MCF 10A (cell line): ENCODE measurements around the gene YBX2. TPM values are rescaled to one million over a fixed set of nuclear protein-coding genes. Genes with fewer than 3 reads are reported as not detected.
"Not testable (repeated sequence)": the region's sequence is repeated elsewhere in the genome, so short reads cannot be mapped to it uniquely, and the experiment has no call there.

Experiments used
- BruUV-seq: library from RNA; stranded (reverse); fragments of 400-500 nt; replicated peaks from 2 replicates; lab custom pipeline; 2021; lab: Mats Ljungman, UMichigan
- CTCF ChIA-PET: fragments of 300-600 bp; sonication (Branson Sonifier 250); formaldehyde crosslinking; extraction: SDS; loops from one replicate; lab custom pipeline; 2021; ENCODE audit warnings: antibody characterized with exemption, inconsistent platforms; lab: Yijun Ruan, JAX
- POLR2A ChIA-PET: fragments of 300-600, 350-650 bp; sonication (Branson Sonifier 250); formaldehyde crosslinking; extraction: SDS; loops from one replicate; lab custom pipeline; 2020; ENCODE audit warnings: antibody characterized with exemption, inconsistent platforms; lab: Yijun Ruan, JAX
- DNase-seq: peaks from one replicate; pipeline ENCODE4 v3.0.0-alpha.2; 2018; ENCODE audit not compliant: unreplicated experiment
- H3K27ac Mint-ChIP-seq: one replicate; pipeline ENCODE4 v1.8.0; 2022; ENCODE audit warnings: mild to moderate bottlenecking, low read depth, mixed read lengths; ENCODE audit not compliant: unreplicated experiment
- H3K27me3 Mint-ChIP-seq: one replicate; pipeline ENCODE4 v1.8.0; 2022; ENCODE audit warnings: mixed read lengths; ENCODE audit not compliant: insufficient read depth, unreplicated experiment
- H3K36me3 Mint-ChIP-seq: one replicate; pipeline ENCODE4 v1.8.0; 2022; ENCODE audit warnings: mild to moderate bottlenecking, moderate library complexity, mixed read lengths; ENCODE audit not compliant: insufficient read depth, unreplicated experiment
- H3K4me1 Mint-ChIP-seq: one replicate; pipeline ENCODE4 v1.8.0; 2022; ENCODE audit warnings: mixed read lengths; ENCODE audit not compliant: insufficient read depth, unreplicated experiment
- H3K4me3 Mint-ChIP-seq: one replicate; pipeline ENCODE4 v1.8.0; 2022; ENCODE audit warnings: mild to moderate bottlenecking, moderate library complexity, mixed read lengths; ENCODE audit not compliant: unreplicated experiment
- H3K9me3 Mint-ChIP-seq: one replicate; pipeline ENCODE4 v1.8.0; 2022; ENCODE audit warnings: mixed read lengths; ENCODE audit not compliant: unreplicated experiment
- intact Hi-C: fragments of 100-400 bp; cut with micrococcal nuclease; formaldehyde crosslinking; loops from 2 replicates; pipeline ENCODE4 v1.14.1; 2022
- total RNA-seq: library from RNA; stranded (reverse); gene quantifications from 2 replicates; pipeline ENCODE4 v1.2.3, GENCODE V29; 2022
- TF ChIP-seq, protein P1 (sequence below): fragments of 200-600 bp; IDR thresholded peaks from one replicate; pipeline ENCODE4 v1.8.0; 2022; ENCODE audit warnings: antibody characterized with exemption, mild to moderate bottlenecking; ENCODE audit not compliant: unreplicated experiment

YBX2 gene
- total RNA-seq, 1 experiment from 2014 or later = 0.40 TPM

- no TSS peak for BruUV-seq
- intact Hi-C loops = no loop called here
- POLR2A ChIA-PET = interaction anchor here (1.2 to 2.0 kb wide), 2 partner anchors 15 to 21 kb away, joined by 5 to 6 read pairs; partner anchors contain the start of gene GPS2
- H3K27me3 Mint-ChIP-seq = peaks cover 6% of the 10 kb centered on the region
- CTCF ChIA-PET = interaction anchor here (0.6 to 1.6 kb wide), 4 partner anchors 9 to 248 kb away, joined by 4 to 5 read pairs (median 4); no protein-coding TSS in a partner anchor
- no peak within 1 kb of the TSS for H3K27ac Mint-ChIP-seq
- no peaks in the 10 kb centered on the region for H3K9me3 Mint-ChIP-seq
- TF ChIP-seq, protein P1, sequence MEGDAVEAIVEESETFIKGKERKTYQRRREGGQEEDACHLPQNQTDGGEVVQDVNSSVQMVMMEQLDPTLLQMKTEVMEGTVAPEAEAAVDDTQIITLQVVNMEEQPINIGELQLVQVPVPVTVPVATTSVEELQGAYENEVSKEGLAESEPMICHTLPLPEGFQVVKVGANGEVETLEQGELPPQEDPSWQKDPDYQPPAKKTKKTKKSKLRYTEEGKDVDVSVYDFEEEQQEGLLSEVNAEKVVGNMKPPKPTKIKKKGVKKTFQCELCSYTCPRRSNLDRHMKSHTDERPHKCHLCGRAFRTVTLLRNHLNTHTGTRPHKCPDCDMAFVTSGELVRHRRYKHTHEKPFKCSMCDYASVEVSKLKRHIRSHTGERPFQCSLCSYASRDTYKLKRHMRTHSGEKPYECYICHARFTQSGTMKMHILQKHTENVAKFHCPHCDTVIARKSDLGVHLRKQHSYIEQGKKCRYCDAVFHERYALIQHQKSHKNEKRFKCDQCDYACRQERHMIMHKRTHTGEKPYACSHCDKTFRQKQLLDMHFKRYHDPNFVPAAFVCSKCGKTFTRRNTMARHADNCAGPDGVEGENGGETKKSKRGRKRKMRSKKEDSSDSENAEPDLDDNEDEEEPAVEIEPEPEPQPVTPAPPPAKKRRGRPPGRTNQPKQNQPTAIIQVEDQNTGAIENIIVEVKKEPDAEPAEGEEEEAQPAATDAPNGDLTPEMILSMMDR = no peak
- H3K4me3 Mint-ChIP-seq = no peak within 1 kb of the TSS
- DNase-seq = no peak
- no peaks in the 10 kb centered on the region for H3K4me1 Mint-ChIP-seq
- peaks cover 5% of the 10 kb centered on the region for H3K36me3 Mint-ChIP-seq
Observed at GRCh38 chr17:7336240-7337175, 42.1 kb upstream of the YBX2 start, which contains the start of gene ACAP1. Gene ACAP1 (plus strand): TSS chr17:7336529. CDS start chr17:7336735, 206 bp downstream.

DNA sequence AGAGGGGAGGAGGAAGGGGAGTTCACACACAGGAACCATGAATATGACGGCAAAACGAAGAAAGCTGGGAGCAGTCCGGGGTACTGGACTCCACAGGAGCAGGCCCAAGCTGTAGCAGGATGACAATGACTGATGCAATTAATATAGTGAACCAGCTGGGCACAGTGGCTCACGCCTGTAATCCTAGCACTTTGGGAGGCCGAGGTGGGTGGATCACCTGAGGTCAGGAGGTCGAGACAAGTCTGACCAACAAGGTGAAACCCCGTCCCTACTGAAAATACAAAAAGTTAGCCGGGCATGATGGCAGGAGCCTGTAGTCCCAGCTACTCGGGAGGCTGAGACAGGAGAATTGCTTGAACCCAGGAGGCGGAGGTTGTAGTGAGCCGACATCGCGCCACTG lies 41.3 kb upstream of the YBX2 start:
- H3K27ac Mint-ChIP-seq, H3K27me3 Mint-ChIP-seq, H3K9me3 Mint-ChIP-seq, BruUV-seq, H3K4me3 Mint-ChIP-seq, DNase-seq, H3K4me1 Mint-ChIP-seq, intact Hi-C loops, H3K36me3 Mint-ChIP-seq: not testable (repeated sequence)
- ChIA-PET CTCF (interaction anchor here (1.3 to 1.4 kb wide), 2 partner anchors 10 to 39 kb away, joined by 4 to 5 read pairs; no protein-coding TSS in a partner anchor), POLR2A (interaction anchor here (1.0 to 1.2 kb wide), 2 partner anchors 15 to 224 kb away, joined by 3 to 6 read pairs; no protein-coding TSS in a partner anchor)

DNA sequence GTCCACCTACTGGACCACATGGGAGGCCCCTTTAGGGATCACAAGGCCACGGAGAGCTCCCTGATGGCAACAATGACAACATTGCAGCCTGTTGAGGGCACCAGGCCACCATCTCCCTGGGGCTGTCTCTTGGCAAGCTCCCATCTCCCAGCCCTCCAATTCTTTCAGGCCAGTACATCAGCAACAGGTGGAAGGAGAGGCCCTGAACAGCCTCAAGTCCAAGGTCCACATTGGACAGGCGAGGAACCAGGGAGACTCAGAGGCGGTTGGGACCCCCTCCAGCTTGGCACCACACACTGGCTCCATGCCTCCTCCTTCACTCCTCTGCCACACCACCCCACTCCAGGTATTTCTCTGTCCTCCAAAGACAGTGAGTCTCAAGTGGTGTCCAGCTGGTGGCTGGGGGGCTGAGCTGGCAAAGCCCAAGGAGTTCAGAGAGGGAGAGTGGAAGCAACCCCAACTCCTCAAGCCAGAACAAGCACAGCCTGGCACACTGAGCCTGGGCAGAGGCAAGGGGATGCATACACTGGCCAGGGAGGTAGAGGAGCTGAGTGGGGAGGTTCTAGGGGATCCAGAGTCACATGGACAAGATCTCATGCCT lies 40.6 kb upstream of the YBX2 start:
- TF ChIP-seq, protein P1 = no peak
- CTCF ChIA-PET = interaction anchor here (0.6 to 1.3 kb wide), 3 partner anchors 9 to 483 kb away, joined by 3 to 4 read pairs (median 3); no protein-coding TSS in a partner anchor
- peaks cover 5% of the 10 kb centered on the region for H3K36me3 Mint-ChIP-seq
- H3K4me1 Mint-ChIP-seq = no peaks in the 10 kb centered on the region
- intact Hi-C loops = no loop called here
- no peak overlapping the region for H3K27ac Mint-ChIP-seq
- H3K9me3 Mint-ChIP-seq = no peaks in the 10 kb centered on the region
- no peak for DNase-seq
- BruUV-seq = no TSS peak
- POLR2A ChIA-PET = interaction anchor here (1.0 to 1.6 kb wide), 3 partner anchors 9 to 225 kb away, joined by 3 to 5 read pairs (median 3); partner anchors contain the start of gene TMEM95
- no peak overlapping the region for H3K4me3 Mint-ChIP-seq
- H3K27me3 Mint-ChIP-seq = no peaks in the 10 kb centered on the region

GRCh38 chr17:7332600-7333069 lies 38.2 kb upstream of the YBX2 start:
- H3K36me3 Mint-ChIP-seq, H3K27ac Mint-ChIP-seq, H3K27me3 Mint-ChIP-seq, DNase-seq, H3K9me3 Mint-ChIP-seq, BruUV-seq, POLR2A ChIA-PET, CTCF ChIA-PET, intact Hi-C loops, H3K4me3 Mint-ChIP-seq: not testable (repeated sequence)
- H3K4me1 Mint-ChIP-seq = peaks cover 14% of the 10 kb centered on the region
